ENCODE measurements around the gene HOXA2.

Gene HOXA2

DNA sequence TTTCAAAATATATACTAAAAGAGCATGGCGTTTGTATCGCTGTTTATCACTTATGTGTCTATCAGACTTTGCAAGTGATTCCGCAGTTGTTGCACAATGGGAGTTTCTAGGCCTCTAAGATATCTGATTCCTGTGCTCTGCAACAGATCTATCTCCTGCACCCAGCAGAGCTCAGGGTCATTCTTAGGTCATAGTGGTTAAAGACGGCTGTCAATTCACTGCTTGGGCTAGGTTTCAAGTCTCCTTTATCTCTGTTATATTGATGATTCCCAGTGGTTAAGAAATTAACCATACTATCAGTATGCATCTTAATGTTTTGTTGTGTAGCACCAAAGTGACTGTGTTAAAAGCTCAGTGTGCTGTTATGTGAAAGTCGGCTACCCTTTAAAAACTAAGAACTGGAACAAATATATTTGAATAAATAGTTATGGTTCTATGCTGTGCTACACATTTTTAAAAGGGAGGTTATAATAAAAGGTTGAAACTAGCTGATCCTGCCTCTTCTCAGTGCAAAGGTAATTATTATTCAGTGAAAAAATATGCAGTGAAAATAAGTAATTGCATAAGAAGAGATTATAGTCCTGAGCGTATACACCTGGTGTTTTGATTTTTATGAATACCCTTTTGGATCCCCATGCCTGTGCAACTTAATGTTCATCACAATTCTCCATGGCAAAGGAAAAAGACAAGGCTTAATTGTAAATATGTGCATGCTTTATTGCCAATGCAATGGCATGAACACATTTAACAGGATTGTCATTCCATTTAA, 30.7 kb downstream of the HOXA2 start:
- CTCF ChIA-PET, result interaction anchor here (0.6 to 1.1 kb wide), 4 partner anchors 12 to 218 kb away, joined by 3 to 7 read pairs (median 6); no protein-coding TSS in a partner anchor

DNA sequence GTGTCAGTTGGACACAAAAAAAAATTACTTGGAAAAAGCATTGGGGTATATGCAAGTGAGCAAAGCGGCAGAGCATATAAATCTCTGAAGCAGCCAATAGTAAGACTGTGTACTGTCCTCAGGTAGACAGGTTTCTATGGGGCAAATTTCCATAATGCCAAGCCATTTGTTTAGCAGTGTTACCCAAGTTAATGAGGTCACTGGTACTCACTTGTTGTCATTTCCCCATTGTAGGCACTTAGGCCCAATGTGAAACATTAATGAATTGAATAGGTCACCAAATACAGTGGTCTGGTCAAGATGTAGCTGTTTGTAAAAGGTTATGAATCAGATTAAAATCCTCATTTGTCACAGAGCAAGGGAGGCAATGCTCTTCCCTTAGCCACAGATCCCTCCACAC, 34.2 kb downstream of the HOXA2 start:
- ChIA-PET POLR2A (no interaction called here), CTCF (interaction anchor here (0.7 kb wide), 2 partner anchors 19 to 97 kb away, joined by 3 read pairs; no protein-coding TSS in a partner anchor)
- Histone ChIP-seq H3K4me3 (ENCODE audit: low read depth, low read length) (no peak overlapping the region), H3K9me3 (ENCODE audit: control insufficient read depth, insufficient read depth, low read depth, low read length) (no peaks in the 10 kb centered on the region), H3K4me1 (ENCODE audit: control insufficient read depth, insufficient read depth, low read length) (peaks cover 13% of the 10 kb centered on the region), H3K36me3 (ENCODE audit: control insufficient read depth in 2 of 2, insufficient read depth in 1 of 2, low read length in 2 of 2) (no peaks in the 10 kb centered on the region), H3K27ac (ENCODE audit: extremely low read depth, low read depth, low read length) (no peak overlapping the region)
- TF ChIP-seq ZNF221 (tag by site-specific recombination; IDR thresholded peaks at IDR 0.05; ENCODE audit: borderline replicate concordance) (no peak), ZNF174 (tag by site-specific recombination; IDR thresholded peaks at IDR 0.05) (no peak)
- TF ChIP-seq, protein P1, sequence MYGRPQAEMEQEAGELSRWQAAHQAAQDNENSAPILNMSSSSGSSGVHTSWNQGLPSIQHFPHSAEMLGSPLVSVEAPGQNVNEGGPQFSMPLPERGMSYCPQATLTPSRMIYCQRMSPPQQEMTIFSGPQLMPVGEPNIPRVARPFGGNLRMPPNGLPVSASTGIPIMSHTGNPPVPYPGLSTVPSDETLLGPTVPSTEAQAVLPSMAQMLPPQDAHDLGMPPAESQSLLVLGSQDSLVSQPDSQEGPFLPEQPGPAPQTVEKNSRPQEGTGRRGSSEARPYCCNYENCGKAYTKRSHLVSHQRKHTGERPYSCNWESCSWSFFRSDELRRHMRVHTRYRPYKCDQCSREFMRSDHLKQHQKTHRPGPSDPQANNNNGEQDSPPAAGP (tag by site-specific recombination; IDR thresholded peaks at IDR 0.05), result no peak
- TF ChIP-seq, protein P2, sequence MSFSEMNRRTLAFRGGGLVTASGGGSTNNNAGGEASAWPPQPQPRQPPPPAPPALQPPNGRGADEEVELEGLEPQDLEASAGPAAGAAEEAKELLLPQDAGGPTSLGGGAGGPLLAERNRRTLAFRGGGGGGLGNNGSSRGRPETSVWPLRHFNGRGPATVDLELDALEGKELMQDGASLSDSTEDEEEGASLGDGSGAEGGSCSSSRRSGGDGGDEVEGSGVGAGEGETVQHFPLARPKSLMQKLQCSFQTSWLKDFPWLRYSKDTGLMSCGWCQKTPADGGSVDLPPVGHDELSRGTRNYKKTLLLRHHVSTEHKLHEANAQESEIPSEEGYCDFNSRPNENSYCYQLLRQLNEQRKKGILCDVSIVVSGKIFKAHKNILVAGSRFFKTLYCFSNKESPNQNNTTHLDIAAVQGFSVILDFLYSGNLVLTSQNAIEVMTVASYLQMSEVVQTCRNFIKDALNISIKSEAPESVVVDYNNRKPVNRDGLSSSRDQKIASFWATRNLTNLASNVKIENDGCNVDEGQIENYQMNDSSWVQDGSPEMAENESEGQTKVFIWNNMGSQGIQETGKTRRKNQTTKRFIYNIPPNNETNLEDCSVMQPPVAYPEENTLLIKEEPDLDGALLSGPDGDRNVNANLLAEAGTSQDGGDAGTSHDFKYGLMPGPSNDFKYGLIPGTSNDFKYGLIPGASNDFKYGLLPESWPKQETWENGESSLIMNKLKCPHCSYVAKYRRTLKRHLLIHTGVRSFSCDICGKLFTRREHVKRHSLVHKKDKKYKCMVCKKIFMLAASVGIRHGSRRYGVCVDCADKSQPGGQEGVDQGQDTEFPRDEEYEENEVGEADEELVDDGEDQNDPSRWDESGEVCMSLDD (tag by site-specific recombination; IDR thresholded peaks at IDR 0.05), result no peak
- TF ChIP-seq, protein P3, sequence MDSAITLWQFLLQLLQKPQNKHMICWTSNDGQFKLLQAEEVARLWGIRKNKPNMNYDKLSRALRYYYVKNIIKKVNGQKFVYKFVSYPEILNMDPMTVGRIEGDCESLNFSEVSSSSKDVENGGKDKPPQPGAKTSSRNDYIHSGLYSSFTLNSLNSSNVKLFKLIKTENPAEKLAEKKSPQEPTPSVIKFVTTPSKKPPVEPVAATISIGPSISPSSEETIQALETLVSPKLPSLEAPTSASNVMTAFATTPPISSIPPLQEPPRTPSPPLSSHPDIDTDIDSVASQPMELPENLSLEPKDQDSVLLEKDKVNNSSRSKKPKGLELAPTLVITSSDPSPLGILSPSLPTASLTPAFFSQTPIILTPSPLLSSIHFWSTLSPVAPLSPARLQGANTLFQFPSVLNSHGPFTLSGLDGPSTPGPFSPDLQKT (IDR thresholded peaks at IDR 0.05; ENCODE audit: borderline replicate concordance, low read depth, low read length), result no peak
- TF ChIP-seq, protein P4, sequence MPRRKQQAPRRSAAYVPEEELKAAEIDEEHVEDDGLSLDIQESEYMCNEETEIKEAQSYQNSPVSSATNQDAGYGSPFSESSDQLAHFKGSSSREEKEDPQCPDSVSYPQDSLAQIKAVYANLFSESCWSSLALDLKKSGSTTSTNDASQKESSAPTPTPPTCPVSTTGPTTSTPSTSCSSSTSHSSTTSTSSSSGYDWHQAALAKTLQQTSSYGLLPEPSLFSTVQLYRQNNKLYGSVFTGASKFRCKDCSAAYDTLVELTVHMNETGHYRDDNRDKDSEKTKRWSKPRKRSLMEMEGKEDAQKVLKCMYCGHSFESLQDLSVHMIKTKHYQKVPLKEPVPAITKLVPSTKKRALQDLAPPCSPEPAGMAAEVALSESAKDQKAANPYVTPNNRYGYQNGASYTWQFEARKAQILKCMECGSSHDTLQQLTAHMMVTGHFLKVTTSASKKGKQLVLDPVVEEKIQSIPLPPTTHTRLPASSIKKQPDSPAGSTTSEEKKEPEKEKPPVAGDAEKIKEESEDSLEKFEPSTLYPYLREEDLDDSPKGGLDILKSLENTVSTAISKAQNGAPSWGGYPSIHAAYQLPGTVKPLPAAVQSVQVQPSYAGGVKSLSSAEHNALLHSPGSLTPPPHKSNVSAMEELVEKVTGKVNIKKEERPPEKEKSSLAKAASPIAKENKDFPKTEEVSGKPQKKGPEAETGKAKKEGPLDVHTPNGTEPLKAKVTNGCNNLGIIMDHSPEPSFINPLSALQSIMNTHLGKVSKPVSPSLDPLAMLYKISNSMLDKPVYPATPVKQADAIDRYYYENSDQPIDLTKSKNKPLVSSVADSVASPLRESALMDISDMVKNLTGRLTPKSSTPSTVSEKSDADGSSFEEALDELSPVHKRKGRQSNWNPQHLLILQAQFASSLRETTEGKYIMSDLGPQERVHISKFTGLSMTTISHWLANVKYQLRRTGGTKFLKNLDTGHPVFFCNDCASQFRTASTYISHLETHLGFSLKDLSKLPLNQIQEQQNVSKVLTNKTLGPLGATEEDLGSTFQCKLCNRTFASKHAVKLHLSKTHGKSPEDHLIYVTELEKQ (tag by site-specific recombination; IDR thresholded peaks at IDR 0.05; ENCODE audit: borderline replicate concordance), result no peak
- TF ChIP-seq, protein P5, sequence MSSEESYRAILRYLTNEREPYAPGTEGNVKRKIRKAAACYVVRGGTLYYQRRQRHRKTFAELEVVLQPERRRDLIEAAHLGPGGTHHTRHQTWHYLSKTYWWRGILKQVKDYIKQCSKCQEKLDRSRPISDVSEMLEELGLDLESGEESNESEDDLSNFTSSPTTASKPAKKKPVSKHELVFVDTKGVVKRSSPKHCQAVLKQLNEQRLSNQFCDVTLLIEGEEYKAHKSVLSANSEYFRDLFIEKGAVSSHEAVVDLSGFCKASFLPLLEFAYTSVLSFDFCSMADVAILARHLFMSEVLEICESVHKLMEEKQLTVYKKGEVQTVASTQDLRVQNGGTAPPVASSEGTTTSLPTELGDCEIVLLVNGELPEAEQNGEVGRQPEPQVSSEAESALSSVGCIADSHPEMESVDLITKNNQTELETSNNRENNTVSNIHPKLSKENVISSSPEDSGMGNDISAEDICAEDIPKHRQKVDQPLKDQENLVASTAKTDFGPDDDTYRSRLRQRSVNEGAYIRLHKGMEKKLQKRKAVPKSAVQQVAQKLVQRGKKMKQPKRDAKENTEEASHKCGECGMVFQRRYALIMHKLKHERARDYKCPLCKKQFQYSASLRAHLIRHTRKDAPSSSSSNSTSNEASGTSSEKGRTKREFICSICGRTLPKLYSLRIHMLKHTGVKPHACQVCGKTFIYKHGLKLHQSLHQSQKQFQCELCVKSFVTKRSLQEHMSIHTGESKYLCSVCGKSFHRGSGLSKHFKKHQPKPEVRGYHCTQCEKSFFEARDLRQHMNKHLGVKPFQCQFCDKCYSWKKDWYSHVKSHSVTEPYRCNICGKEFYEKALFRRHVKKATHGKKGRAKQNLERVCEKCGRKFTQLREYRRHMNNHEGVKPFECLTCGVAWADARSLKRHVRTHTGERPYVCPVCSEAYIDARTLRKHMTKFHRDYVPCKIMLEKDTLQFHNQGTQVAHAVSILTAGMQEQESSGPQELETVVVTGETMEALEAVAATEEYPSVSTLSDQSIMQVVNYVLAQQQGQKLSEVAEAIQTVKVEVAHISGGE (tag by site-specific recombination; conservative IDR thresholded peaks at IDR 0.05; ENCODE audit: low read depth), result no peak

More for the DNA sequence above, 30.7 kb downstream of the HOXA2 start:
- TF ChIP-seq SCRT2 (tag by site-specific recombination; IDR thresholded peaks at IDR 0.05) (0 out of 2 replicates have a peak, but pooled peaks have one; percentile 21), ZNF2 (tag by site-specific recombination; IDR thresholded peaks at IDR 0.05) (no peak), ZNF184 (tag by site-specific recombination; IDR thresholded peaks at IDR 0.05) (no peak), SP7 (tag by site-specific recombination; IDR thresholded peaks at IDR 0.05) (0 out of 2 replicates have a peak, but pooled peaks have one; percentile 27), ZBTB17 (tag by site-specific recombination; IDR thresholded peaks at IDR 0.05) (0 out of 2 replicates have a peak, but pooled peaks have one; percentile 17)
- TF ChIP-seq, protein P6, sequence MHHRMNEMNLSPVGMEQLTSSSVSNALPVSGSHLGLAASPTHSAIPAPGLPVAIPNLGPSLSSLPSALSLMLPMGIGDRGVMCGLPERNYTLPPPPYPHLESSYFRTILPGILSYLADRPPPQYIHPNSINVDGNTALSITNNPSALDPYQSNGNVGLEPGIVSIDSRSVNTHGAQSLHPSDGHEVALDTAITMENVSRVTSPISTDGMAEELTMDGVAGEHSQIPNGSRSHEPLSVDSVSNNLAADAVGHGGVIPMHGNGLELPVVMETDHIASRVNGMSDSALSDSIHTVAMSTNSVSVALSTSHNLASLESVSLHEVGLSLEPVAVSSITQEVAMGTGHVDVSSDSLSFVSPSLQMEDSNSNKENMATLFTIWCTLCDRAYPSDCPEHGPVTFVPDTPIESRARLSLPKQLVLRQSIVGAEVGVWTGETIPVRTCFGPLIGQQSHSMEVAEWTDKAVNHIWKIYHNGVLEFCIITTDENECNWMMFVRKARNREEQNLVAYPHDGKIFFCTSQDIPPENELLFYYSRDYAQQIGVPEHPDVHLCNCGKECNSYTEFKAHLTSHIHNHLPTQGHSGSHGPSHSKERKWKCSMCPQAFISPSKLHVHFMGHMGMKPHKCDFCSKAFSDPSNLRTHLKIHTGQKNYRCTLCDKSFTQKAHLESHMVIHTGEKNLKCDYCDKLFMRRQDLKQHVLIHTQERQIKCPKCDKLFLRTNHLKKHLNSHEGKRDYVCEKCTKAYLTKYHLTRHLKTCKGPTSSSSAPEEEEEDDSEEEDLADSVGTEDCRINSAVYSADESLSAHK (tag by site-specific recombination; IDR thresholded peaks at IDR 0.05), result peak; percentile 94
- H3K4me3 ChIP-seq (ENCODE audit: low read depth, low read length), result no peak overlapping the region
- H3K9me3 ChIP-seq (ENCODE audit: control insufficient read depth, insufficient read depth, low read depth, low read length), result no peaks in the 10 kb centered on the region
- H3K36me3 ChIP-seq (ENCODE audit: control insufficient read depth in 2 of 2, insufficient read depth in 1 of 2, low read length in 2 of 2), result no peaks in the 10 kb centered on the region
- no peak overlapping the region for H3K27ac ChIP-seq (ENCODE audit: extremely low read depth, low read depth, low read length)
- peaks cover 10% of the 10 kb centered on the region for H3K4me1 ChIP-seq (ENCODE audit: control insufficient read depth, insufficient read depth, low read length)
- POLR2A ChIA-PET, result no interaction called here

Data from HEK293 (cell line).